Activated CD8-positive, alpha-beta memory T cell treated with anti-CD3 and anti-CD28 coated beads, Interleukin-2, amount 50 U/mL, for 48 hours (primary cell): Measurements from ENCODE around the gene ABR.

ENCODE experiments used
- DNase-seq: peaks from one replicate; pipeline ENCODE4 v3.0.0-alpha.2; 2020

ABR gene

GRCh38 chr17:1029196-1029921, 150.4 kb downstream of the ABR start:
- no peak for DNase-seq

GRCh38 chr17:1027044-1027443, 152.7 kb downstream of the ABR start:
- DNase-seq: no peak

GRCh38 chr17:1026599-1026975, 153.2 kb downstream of the ABR start:
- no peak for DNase-seq

- no peak for DNase-seq
These were observed 153.8 kb downstream of the ABR start for GRCh38 chr17:1025733-1026598.

- no peak for DNase-seq
These were observed 155.7 kb downstream of the ABR start for GRCh38 chr17:1024076-1024475.

GRCh38 chr17:1022278-1023024, 157.3 kb downstream of the ABR start:
- no peak for DNase-seq

- DNase-seq: no peak
These were observed 158.6 kb downstream of the ABR start for GRCh38 chr17:1021147-1021546.

GRCh38 chr17:1019451-1019850, 160.3 kb downstream of the ABR start:
- no peak for DNase-seq

- DNase-seq: no peak
These were observed 161.2 kb downstream of the ABR start for GRCh38 chr17:1018547-1018946.

GRCh38 chr17:1013729-1014090, 166.1 kb downstream of the ABR start:
- DNase-seq: no peak

GRCh38 chr17:1012823-1013728, 166.7 kb downstream of the ABR start:
- no peak for DNase-seq

GRCh38 chr17:1011760-1012735, 167.7 kb downstream of the ABR start:
- no peak for DNase-seq

- DNase-seq: no peak
These were observed 168.6 kb downstream of the ABR start for GRCh38 chr17:1011138-1011537.

- no peak for DNase-seq
These were observed 169.2 kb downstream of the ABR start for GRCh38 chr17:1010586-1010985.

- DNase-seq: no peak
These were observed 169.7 kb downstream of the ABR start for GRCh38 chr17:1010086-1010450.

- no peak for DNase-seq
These were observed 170.3 kb downstream of the ABR start for GRCh38 chr17:1009229-1010085.

- no peak for DNase-seq
These were observed 171.6 kb downstream of the ABR start for GRCh38 chr17:1008008-1008761.

GRCh38 chr17:1007310-1008007, 172.3 kb downstream of the ABR start:
- DNase-seq: no peak

- DNase-seq: no peak
These were observed 173.7 kb downstream of the ABR start for GRCh38 chr17:1006054-1006453.
